Hypothalamus (tissue), 51 donors: Measurements from ENCODE around the gene APOB.

ENCODE experiments used
- DNase-seq, 51 donors: peaks; one replicate each; lab custom pipeline; 2025; lab: John Stamatoyannopoulos, UW

Gene APOB

GRCh38 chr2:21008014-21008789, 35.7 kb downstream of the APOB start:
- DNase-seq = no peak

- DNase-seq = no peak
Measured at GRCh38 chr2:21007129-21008013, 36.5 kb downstream of the APOB start.

- DNase-seq = no peak
Measured at GRCh38 chr2:21006423-21007128, 37.3 kb downstream of the APOB start.

GRCh38 chr2:21005700-21006422, 38.0 kb downstream of the APOB start:
- no peak for DNase-seq

- no peak for DNase-seq
Measured at GRCh38 chr2:21005111-21005699, 38.7 kb downstream of the APOB start.

- no peak for DNase-seq
Measured at GRCh38 chr2:21004181-21004572, 39.7 kb downstream of the APOB start.

GRCh38 chr2:21003572-21004180, 40.2 kb downstream of the APOB start:
- no peak for DNase-seq

GRCh38 chr2:21002814-21003192, 41.1 kb downstream of the APOB start:
- no peak for DNase-seq

- no peak for DNase-seq
Measured at GRCh38 chr2:21001988-21002813, 41.7 kb downstream of the APOB start.

GRCh38 chr2:21001225-21001946, 42.5 kb downstream of the APOB start:
- DNase-seq = no peak

GRCh38 chr2:20999906-21000645, 43.8 kb downstream of the APOB start:
- DNase-seq = no peak

- DNase-seq = no peak
Measured at GRCh38 chr2:20998972-20999905, 44.6 kb downstream of the APOB start.

- no peak for DNase-seq
Measured at GRCh38 chr2:20997953-20998722, 45.7 kb downstream of the APOB start.

- DNase-seq = no peak
Measured at GRCh38 chr2:20994130-20994529, 49.7 kb downstream of the APOB start.

GRCh38 chr2:20992201-20992711, 51.6 kb downstream of the APOB start:
- DNase-seq = no peak
